PC-9 (cell line): ENCODE data around the gene GAST.

Experiments
- EZH2 ChIP-seq: fragments of 200-600 bp; sonication (generic); IDR thresholded peaks from 2 replicates; pipeline ENCODE4 v1.8.0; 2017; ENCODE audit warnings: antibody characterized with exemption, low read depth
- TF ChIP-seq, protein P1 (sequence below): fragments of 200-600 bp; sonication (generic); conservative IDR thresholded peaks from 2 replicates; pipeline ENCODE4 v1.6.1; 2017; ENCODE audit warnings: mixed run types, antibody characterized with exemption, mild to moderate bottlenecking, moderate library complexity

DNA sequence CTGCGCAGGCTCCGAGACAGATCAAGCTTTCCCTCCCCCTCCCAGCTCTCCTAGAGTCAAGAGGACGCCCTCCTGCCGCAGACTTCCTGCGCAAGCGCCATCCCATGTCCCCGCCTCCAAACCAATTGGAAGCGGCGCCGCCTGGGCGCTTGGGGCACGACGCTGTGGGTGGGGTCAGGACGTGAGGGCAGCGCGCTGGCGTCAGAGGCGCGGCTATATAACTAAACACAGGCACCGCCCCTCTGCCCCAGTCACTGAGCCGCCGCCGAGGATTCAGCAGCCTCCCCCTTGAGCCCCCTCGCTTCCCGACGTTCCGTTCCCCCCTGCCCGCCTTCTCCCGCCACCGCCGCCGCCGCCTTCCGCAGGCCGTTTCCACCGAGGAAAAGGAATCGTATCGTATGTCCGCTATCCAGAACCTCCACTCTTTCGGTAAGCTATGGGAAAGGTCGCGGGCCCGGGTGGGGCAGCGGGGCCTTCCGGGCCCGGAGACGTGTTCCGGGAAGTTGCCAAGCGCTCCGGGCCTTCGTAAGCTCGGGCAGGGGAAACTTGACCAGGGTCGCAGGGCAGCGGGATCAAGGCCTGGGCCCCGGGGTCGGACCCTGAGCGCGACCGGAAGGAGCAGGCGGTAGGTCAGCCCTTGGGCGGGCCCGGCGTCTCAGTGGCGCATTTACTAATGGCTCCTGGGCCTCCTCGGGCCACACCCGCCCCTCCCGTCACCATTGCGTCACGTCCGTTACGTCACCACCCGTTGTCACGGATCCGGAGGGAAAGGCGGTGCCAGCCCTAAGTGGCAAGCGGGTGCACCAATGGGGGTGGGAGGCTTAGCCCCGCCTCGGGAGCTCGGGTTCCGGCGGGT, 23.3 kb upstream of the GAST start, which contains the start of gene EIF1:
- TF ChIP-seq, protein P1, sequence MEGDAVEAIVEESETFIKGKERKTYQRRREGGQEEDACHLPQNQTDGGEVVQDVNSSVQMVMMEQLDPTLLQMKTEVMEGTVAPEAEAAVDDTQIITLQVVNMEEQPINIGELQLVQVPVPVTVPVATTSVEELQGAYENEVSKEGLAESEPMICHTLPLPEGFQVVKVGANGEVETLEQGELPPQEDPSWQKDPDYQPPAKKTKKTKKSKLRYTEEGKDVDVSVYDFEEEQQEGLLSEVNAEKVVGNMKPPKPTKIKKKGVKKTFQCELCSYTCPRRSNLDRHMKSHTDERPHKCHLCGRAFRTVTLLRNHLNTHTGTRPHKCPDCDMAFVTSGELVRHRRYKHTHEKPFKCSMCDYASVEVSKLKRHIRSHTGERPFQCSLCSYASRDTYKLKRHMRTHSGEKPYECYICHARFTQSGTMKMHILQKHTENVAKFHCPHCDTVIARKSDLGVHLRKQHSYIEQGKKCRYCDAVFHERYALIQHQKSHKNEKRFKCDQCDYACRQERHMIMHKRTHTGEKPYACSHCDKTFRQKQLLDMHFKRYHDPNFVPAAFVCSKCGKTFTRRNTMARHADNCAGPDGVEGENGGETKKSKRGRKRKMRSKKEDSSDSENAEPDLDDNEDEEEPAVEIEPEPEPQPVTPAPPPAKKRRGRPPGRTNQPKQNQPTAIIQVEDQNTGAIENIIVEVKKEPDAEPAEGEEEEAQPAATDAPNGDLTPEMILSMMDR, result no peak
- TF ChIP-seq EZH2, result no peak
